Right lobe of liver (tissue), 4 donors: ENCODE measurements around the gene BCL2L14.
"Not testable (repeated sequence)": the region's sequence is repeated elsewhere in the genome, so short reads cannot be mapped to it uniquely, and the experiment has no call there.

Experiments used
- CTCF ChIP-seq, 4 donors: fragments of 200-600 bp in 3 of 4; fragments of 450-650 bp in 1 of 4; IDR thresholded peaks; one replicate each; pipeline versions ENCODE4 v1.5.1 to v1.8.0; 2016 to 2022; ENCODE audit warnings: antibody characterized with exemption in 4 of 4, mild to moderate bottlenecking in 2 of 4
- POLR2A ChIP-seq: fragments of 450-650 bp; IDR thresholded peaks from one replicate; pipeline ENCODE4 v1.6.1; 2017; ENCODE audit warnings: antibody characterized with exemption, mild to moderate bottlenecking
- donor health status: DM: no; HTN: no; CAD: no.
- donor health status: DM: no; HTN: no; CAD: no.
- donor health status: DM: no; HTN: yes; CAD: no.

GRCh38 chr12:12110923-12111555 is 40.3 kb downstream of the BCL2L14 start:
- not testable (repeated sequence) for TF ChIP-seq CTCF (IDR thresholded peaks at IDR 0.05); POLR2A
